GM12864 (cell line): Measurements from ENCODE around the gene ITPKB.

Source experiments
- DNase-seq: peaks from one replicate; pipeline ENCODE4 v3.0.0-alpha.2; 2011; ENCODE audit warnings: low read depth
- H3K4me3 ChIP-seq: 2 replicates; pipeline ENCODE4 v1.5.1; 2011; ENCODE audit warnings: mild to moderate bottlenecking, low read depth, low read length, control low read depth
- CTCF ChIP-seq: IDR thresholded peaks from 2 replicates; pipeline ENCODE4 v1.5.1; 2011; ENCODE audit warnings: low read depth, mild to moderate bottlenecking, moderate library complexity, low read length, control low read depth, inconsistent platforms; ENCODE audit errors: missing control alignments

The ITPKB gene

GRCh38 chr1:226607268-226607660, 131.8 kb downstream of the ITPKB start:
- no peak overlapping the region for H3K4me3 ChIP-seq
- no peak for DNase-seq
- TF ChIP-seq CTCF = no peak

GRCh38 chr1:226606311-226607267, 132.5 kb downstream of the ITPKB start:
- TF ChIP-seq CTCF = no peak
- H3K4me3 ChIP-seq = no peak overlapping the region
- no peak for DNase-seq

- no peak for DNase-seq
- no peak for TF ChIP-seq CTCF
- H3K4me3 ChIP-seq = no peak overlapping the region
Measured at GRCh38 chr1:226605318-226605950, 133.6 kb downstream of the ITPKB start.

GRCh38 chr1:226604560-226605317, 134.3 kb downstream of the ITPKB start:
- H3K4me3 ChIP-seq = no peak overlapping the region
- no peak for DNase-seq
- no peak for TF ChIP-seq CTCF

- DNase-seq = no peak
Measured at GRCh38 chr1:226603858-226604559, 135.1 kb downstream of the ITPKB start.

More at GRCh38 chr1:226603858-226604559, 135.1 kb downstream of the ITPKB start:
- no peak for TF ChIP-seq CTCF
- no peak overlapping the region for H3K4me3 ChIP-seq
